Stimulated activated CD4-positive, alpha-beta T cell treated with anti-CD3 and anti-CD28 coated beads, Interleukin-4, amount 100 ng/mL, for 4 hours (primary cell): Measurements from ENCODE around the gene ATP11A.
"Not testable (repeated sequence)": the region's sequence is repeated elsewhere in the genome, so short reads cannot be mapped to it uniquely, and the experiment has no call there.

ENCODE experiments used
- DNase-seq, 2 experiments: peaks; one replicate each; pipeline ENCODE4 v3.0.0-alpha.2; 2020

ATP11A gene

GRCh38 chr13:112671359-112671758, 18.5 kb upstream of the ATP11A start:
- no peak for DNase-seq

GRCh38 chr13:112672651-112673284, 17.1 kb upstream of the ATP11A start:
- DNase-seq, result no peak

GRCh38 chr13:112674412-112675365, 15.1 kb upstream of the ATP11A start:
- no peak for DNase-seq

GRCh38 chr13:112675366-112675756, 14.5 kb upstream of the ATP11A start:
- DNase-seq, result no peak

GRCh38 chr13:112677421-112677962, 12.3 kb upstream of the ATP11A start:
- not testable (repeated sequence) for DNase-seq

- DNase-seq, result no peak
Measured at GRCh38 chr13:112679381-112679780, 10.5 kb upstream of the ATP11A start.

GRCh38 chr13:112679932-112680677, 9.7 kb upstream of the ATP11A start:
- no peak for DNase-seq

GRCh38 chr13:112680741-112681360, 9.0 kb upstream of the ATP11A start:
- DNase-seq, result no peak

- no peak for DNase-seq
Measured at GRCh38 chr13:112683581-112683980, 6.3 kb upstream of the ATP11A start.

GRCh38 chr13:112684071-112684845, 5.6 kb upstream of the ATP11A start:
- DNase-seq, result no peak

GRCh38 chr13:112685189-112685805, 4.5 kb upstream of the ATP11A start:
- DNase-seq, result not testable (repeated sequence)

GRCh38 chr13:112685896-112686295, 3.9 kb upstream of the ATP11A start:
- DNase-seq, result no peak

GRCh38 chr13:112686364-112686763, 3.5 kb upstream of the ATP11A start:
- no peak for DNase-seq

GRCh38 chr13:112686987-112687386, 2.9 kb upstream of the ATP11A start:
- no peak for DNase-seq

- no peak for DNase-seq
Measured at GRCh38 chr13:112687836-112688559, 1.8 kb upstream of the ATP11A start.

GRCh38 chr13:112688560-112689302, 1.1 kb upstream of the ATP11A start:
- peak; percentile 40 to 58 for DNase-seq

- peak; percentile 4 to 34 for DNase-seq
Measured at GRCh38 chr13:112690283-112690929, 568 bp downstream of the ATP11A start.

- DNase-seq, result no peak
Measured at GRCh38 chr13:112692104-112692503, 2.3 kb downstream of the ATP11A start.

- no peak for DNase-seq
Measured at GRCh38 chr13:112692586-112692985, 2.7 kb downstream of the ATP11A start.
